CD14-positive monocyte (primary cell): ENCODE data around the gene TTF2. TPM values are rescaled to one million over a fixed set of nuclear protein-coding genes. Genes with fewer than 3 reads are reported as not detected.
"Not testable (repeated sequence)": the region's sequence is repeated elsewhere in the genome, so short reads cannot be mapped to it uniquely, and the experiment has no call there.

Experiments used
- DNase-seq, 3 donors: peaks; one replicate each; pipeline ENCODE4 v3.0.0-alpha.2; 2011 to 2022
- H2AFZ ChIP-seq: 2 replicates; pipeline ENCODE4 v1.6.0; 2012; ENCODE audit warnings: mild to moderate bottlenecking, low read depth, low read length, inconsistent platforms; ENCODE audit not compliant: insufficient read depth, poor library complexity, severe bottlenecking
- H3K27ac ChIP-seq, 2 donors: 1 replicate in 1 of 2; 2 replicates in 1 of 2; pipeline ENCODE4 v1.5.1; 2012 to 2013; ENCODE audit warnings: low read length in 2 of 2, control low read depth in 1 of 2, inconsistent platforms in 1 of 2, low read depth in 1 of 2, mild to moderate bottlenecking in 1 of 2
- H3K27me3 ChIP-seq, 2 donors: one replicate each; pipeline versions ENCODE4 v1.6.0 to v1.6.1; 2011 to 2013; ENCODE audit warnings: low read length in 2 of 2; ENCODE audit not compliant: control insufficient read depth in 2 of 2, insufficient read depth in 2 of 2
- H3K36me3 ChIP-seq, 2 donors: replicated peaks in 1 of 2; 1 replicate in 1 of 2; 2 replicates in 1 of 2; pipeline versions ENCODE4 v1.5.1 to v1.6.1; 2012 to 2013; ENCODE audit warnings: low read length in 2 of 2, control low read depth in 1 of 2, inconsistent platforms in 1 of 2, mild to moderate bottlenecking in 1 of 2; ENCODE audit not compliant: insufficient read depth in 2 of 2, control insufficient read depth in 1 of 2
- H3K4me1 ChIP-seq, 2 donors: 1 replicate in 1 of 2; 2 replicates in 1 of 2; pipeline versions ENCODE4 v1.5.1 to v1.6.1; 2012 to 2013; ENCODE audit warnings: low read length in 2 of 2, control low read depth in 1 of 2, inconsistent platforms in 1 of 2, mild to moderate bottlenecking in 1 of 2, moderate library complexity in 1 of 2; ENCODE audit not compliant: insufficient read depth in 2 of 2, control insufficient read depth in 1 of 2
- H3K4me2 ChIP-seq: replicated peaks from 2 replicates; pipeline ENCODE3; 2012; ENCODE audit warnings: low read length, moderate library complexity, mild to moderate bottlenecking; ENCODE audit not compliant: poor library complexity, severe bottlenecking; ENCODE audit errors: extremely low read depth
- H3K4me3 ChIP-seq, 3 experiments: fragments of 200-600 bp in 1 of 3; sonication (generic) in 1 of 3; replicated peaks in 1 of 3; 1 replicate in 2 of 3; 2 replicates in 1 of 3; pipeline ENCODE4 v1.5.1; 2011 to 2013; ENCODE audit warnings: low read length in 3 of 3, mild to moderate bottlenecking in 3 of 3, control low read depth in 2 of 3, low read depth in 2 of 3, inconsistent platforms in 1 of 3, moderate library complexity in 1 of 3
- H3K79me2 ChIP-seq: 2 replicates; pipeline ENCODE4 v1.6.0; 2012; ENCODE audit warnings: mild to moderate bottlenecking, control low read depth, inconsistent platforms, low read length, moderate library complexity; ENCODE audit not compliant: insufficient read depth
- H3K9ac ChIP-seq: 2 replicates; pipeline ENCODE4 v1.6.0; 2017; ENCODE audit warnings: low read length, mild to moderate bottlenecking; ENCODE audit not compliant: insufficient read depth, poor library complexity, severe bottlenecking
- H3K9me3 ChIP-seq, 2 donors: replicated peaks in 1 of 2; 1 replicate in 1 of 2; 2 replicates in 1 of 2; pipeline versions ENCODE4 v1.5.1 to v1.6.1; 2012 to 2013; ENCODE audit warnings: low read length in 2 of 2, control low read depth in 1 of 2; ENCODE audit not compliant: control insufficient read depth in 1 of 2, insufficient read depth in 1 of 2
- H4K20me1 ChIP-seq: 2 replicates; pipeline ENCODE4 v1.6.0; 2012; ENCODE audit warnings: mild to moderate bottlenecking, low read length, control low read depth, moderate library complexity; ENCODE audit not compliant: insufficient read depth
- H3K27ac Mint-ChIP-seq, 7 donors: one replicate each; pipeline ENCODE4 v1.8.0; 2020; ENCODE audit warnings: mild to moderate bottlenecking in 7 of 7, mixed read lengths in 7 of 7, moderate library complexity in 6 of 7, inconsistent platforms in 2 of 7
- H3K27me3 Mint-ChIP-seq, 3 donors: one replicate each; pipeline ENCODE4 v1.8.0; 2021 to 2022; ENCODE audit warnings: low read depth in 3 of 3, mild to moderate bottlenecking in 3 of 3, mixed read lengths in 3 of 3, moderate library complexity in 3 of 3, inconsistent platforms in 1 of 3
- H3K36me3 Mint-ChIP-seq, 2 donors: one replicate each; pipeline ENCODE4 v1.8.0; 2020; ENCODE audit warnings: mixed read lengths in 2 of 2, inconsistent platforms in 1 of 2, mild to moderate bottlenecking in 1 of 2
- H3K4me1 Mint-ChIP-seq: one replicate; pipeline ENCODE4 v1.8.0; 2020; ENCODE audit warnings: mild to moderate bottlenecking, mixed read lengths
- H3K4me3 Mint-ChIP-seq, 2 donors: one replicate each; pipeline ENCODE4 v1.8.0; 2020; ENCODE audit warnings: mild to moderate bottlenecking in 2 of 2, mixed read lengths in 2 of 2, moderate library complexity in 1 of 2
- H3K9me3 Mint-ChIP-seq, 7 donors: one replicate each; pipeline ENCODE4 v1.8.0; 2020 to 2022; ENCODE audit warnings: mixed read lengths in 7 of 7, mild to moderate bottlenecking in 6 of 7, moderate library complexity in 6 of 7, inconsistent platforms in 2 of 7
- CTCF ChIP-seq: fragments of 200-600 bp; IDR thresholded peaks from one replicate; pipeline ENCODE4 v1.8.0; 2022; ENCODE audit warnings: antibody characterized with exemption, mild to moderate bottlenecking
- WGBS: methylation state at CpG from one replicate; pipeline ENCODE4 v1.1.5; 2013; ENCODE audit warnings: missing lambda C conversion rate; ENCODE audit not compliant: insufficient coverage; 5-methylcytosine and 5-hydroxymethylcytosine counted together
- intact Hi-C, 2 donors: fragments of 100-400 bp; cut with micrococcal nuclease; formaldehyde crosslinking; loops; one replicate each; pipeline versions ENCODE4 v1.15.0 to v1.15.1; 2023
- polyA plus RNA-seq, 3 donors: library from polyadenylated mRNA; depleted of rRNA in 1 of 3; unstranded in 2 of 3; stranded (reverse) in 1 of 3; fragments of 300-500 nt in 2 of 3; fragments of >200 nt in 1 of 3; fragmentation: Illumina TruSeq in 2 of 3; gene quantifications; 1 replicate in 2 of 3; 2 replicates in 1 of 3; pipeline ENCODE4 v1.2.3, GENCODE V29; 2012 to 2021

The TTF2 gene
- polyA plus RNA-seq, 3 donors = 5.6 to 12.9 (median 8.0) TPM

- Histone ChIP-seq H4K20me1 (no peaks in the 10 kb centered on the region), H3K4me3 (no peak overlapping the region), H3K4me1 (no peaks in the 10 kb centered on the region), H3K27me3 (no peaks in the 10 kb centered on the region), H3K9me3 (no peaks in the 10 kb centered on the region), H3K9ac (no peak overlapping the region), H3K79me2 (no peaks in the 10 kb centered on the region), H3K27ac (no peak overlapping the region), H3K4me2 (no peak overlapping the region), H3K36me3 (peaks cover 88 to 100% of the 10 kb centered on the region in 2 donors), H2AFZ (no peak overlapping the region)
- Mint-ChIP-seq H3K4me3 (no peak overlapping the region), H3K36me3 (peaks cover 83 to 89% of the 10 kb centered on the region in 2 donors), H3K27ac (no peak overlapping the region), H3K9me3 (no peaks in the 10 kb centered on the region), H3K27me3 (peaks cover 0 to 2% (median 0%) of the 10 kb centered on the region in 3 donors), H3K4me1 (peaks cover 3% of the 10 kb centered on the region)
- DNase-seq = no peak
- WGBS = no CpG with 5 or more reads among the region's 4 CpGs
- TF ChIP-seq CTCF = no peak
- intact Hi-C loops = no loop called here
These were observed 38.3 kb downstream of the TTF2 start for GRCh38 chr1:117098287-117098890.

GRCh38 chr1:117101334-117101733 lies 41.2 kb downstream of the TTF2 start:
- TF ChIP-seq CTCF = no peak
- Histone ChIP-seq H4K20me1 (no peaks in the 10 kb centered on the region), H3K27me3 (no peaks in the 10 kb centered on the region), H3K36me3 (peaks cover 66 to 99% of the 10 kb centered on the region in 2 donors), H3K4me3 (no peak overlapping the region), H3K79me2 (no peaks in the 10 kb centered on the region), H3K4me1 (no peaks in the 10 kb centered on the region), H3K27ac (no peak overlapping the region), H3K9ac (no peak overlapping the region), H2AFZ (no peak overlapping the region), H3K9me3 (no peaks in the 10 kb centered on the region), H3K4me2 (no peak overlapping the region)
- intact Hi-C loops = no loop called here
- Mint-ChIP-seq H3K27me3 (peaks cover 0 to 2% (median 0%) of the 10 kb centered on the region in 3 donors), H3K27ac (peak overlapping the region in 2 of 7 donors; percentile 12 to 19), H3K4me1 (peaks cover 3% of the 10 kb centered on the region), H3K9me3 (no peaks in the 10 kb centered on the region), H3K36me3 (peaks cover 78 to 86% of the 10 kb centered on the region in 2 donors), H3K4me3 (no peak overlapping the region)
- DNase-seq = no peak
- WGBS = no CpG with 5 or more reads among the region's 1 CpG

- H3K4me1 ChIP-seq, H3K27me3 ChIP-seq, H3K9me3 Mint-ChIP-seq, H3K4me1 Mint-ChIP-seq, H2AFZ ChIP-seq, H4K20me1 ChIP-seq, H3K9ac ChIP-seq, H3K79me2 ChIP-seq, H3K4me3 ChIP-seq, H3K4me2 ChIP-seq, H3K27me3 Mint-ChIP-seq, H3K4me3 Mint-ChIP-seq, DNase-seq, intact Hi-C loops, H3K27ac ChIP-seq, H3K9me3 ChIP-seq: not testable (repeated sequence)
- Mint-ChIP-seq H3K27ac (peak overlapping the region in 2 of 7 donors; percentile 38 to 72), H3K36me3 (peaks cover 75 to 83% of the 10 kb centered on the region in 2 donors)
- H3K36me3 ChIP-seq = peaks cover 61 to 99% of the 10 kb centered on the region in 2 donors
- 100% methylated on average over 2 of the region's 3 CpGs for WGBS
These were observed 41.7 kb downstream of the TTF2 start for GRCh38 chr1:117101858-117102257.
